Measurements from ENCODE around the gene NPAT. TPM values are rescaled to one million over a fixed set of nuclear protein-coding genes. Genes with fewer than 3 reads are reported as not detected.
A peak's percentile ranks its signal among the peaks of the same experiment; 100 is the strongest.

The NPAT gene
- total RNA-seq, 6 donors from 2014 or later = 9.5 to 21.3 (median 12.8) TPM

DNA sequence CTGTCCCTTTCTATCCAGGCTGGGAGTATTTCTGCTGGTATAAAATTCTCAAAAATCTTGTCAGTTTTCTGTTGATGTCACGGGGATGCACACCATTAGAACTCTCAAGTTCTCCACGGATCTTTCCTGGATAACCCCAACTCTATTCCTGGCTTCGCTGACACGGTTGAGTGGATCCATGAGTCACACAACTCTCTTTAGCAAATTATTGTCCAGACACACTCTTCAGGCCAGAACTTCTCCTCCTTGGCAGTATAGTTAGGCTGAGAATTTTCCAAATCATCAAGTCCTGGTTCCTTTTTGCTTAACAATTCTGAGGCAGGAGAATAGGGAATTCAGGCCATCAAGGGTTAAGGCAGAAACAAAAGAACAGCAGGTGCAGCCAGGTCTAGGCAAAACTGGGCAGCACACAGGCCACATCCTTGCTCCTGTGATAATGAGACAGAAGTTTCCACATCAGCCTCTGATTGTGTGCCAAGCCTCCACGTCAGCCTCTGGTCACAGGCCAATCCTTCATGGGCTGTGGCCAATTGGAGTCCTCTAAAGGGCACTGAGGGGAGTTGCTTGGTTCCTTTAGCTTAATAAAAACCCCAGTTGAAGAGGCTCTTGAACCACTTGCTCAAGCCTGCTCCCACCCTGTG is 106.8 kb downstream of the NPAT start:
- Histone ChIP-seq H3K4me1 (peaks cover 3 to 17% (median 5%) of the 10 kb centered on the region in 4 donors), H3K4me3 (no peak overlapping the region), H3K9me3 (no peaks in the 10 kb centered on the region), H3K36me3 (no peaks in the 10 kb centered on the region), H3K27ac (peak overlapping the region; percentile 16 to 69 (median 51)), H3K27me3 (no peaks in the 10 kb centered on the region)
- ATAC-seq (ENCODE audit: low FRiP score in 2 of 2) = peak; percentile 84 to 89
- peak in 1 of 2 donors; percentile 80 for DNase-seq
- WGBS, 2 donors = 51 to 52% methylated on average over 5 of the region's 5 CpGs
- TF ChIP-seq EP300 (IDR thresholded peaks at IDR 0.05) (peak in 1 of 4 donors; percentile 27), POLR2AphosphoS5 (IDR thresholded peaks at IDR 0.05) (peak; percentile 8 to 46)
- TF ChIP-seq, protein P1, sequence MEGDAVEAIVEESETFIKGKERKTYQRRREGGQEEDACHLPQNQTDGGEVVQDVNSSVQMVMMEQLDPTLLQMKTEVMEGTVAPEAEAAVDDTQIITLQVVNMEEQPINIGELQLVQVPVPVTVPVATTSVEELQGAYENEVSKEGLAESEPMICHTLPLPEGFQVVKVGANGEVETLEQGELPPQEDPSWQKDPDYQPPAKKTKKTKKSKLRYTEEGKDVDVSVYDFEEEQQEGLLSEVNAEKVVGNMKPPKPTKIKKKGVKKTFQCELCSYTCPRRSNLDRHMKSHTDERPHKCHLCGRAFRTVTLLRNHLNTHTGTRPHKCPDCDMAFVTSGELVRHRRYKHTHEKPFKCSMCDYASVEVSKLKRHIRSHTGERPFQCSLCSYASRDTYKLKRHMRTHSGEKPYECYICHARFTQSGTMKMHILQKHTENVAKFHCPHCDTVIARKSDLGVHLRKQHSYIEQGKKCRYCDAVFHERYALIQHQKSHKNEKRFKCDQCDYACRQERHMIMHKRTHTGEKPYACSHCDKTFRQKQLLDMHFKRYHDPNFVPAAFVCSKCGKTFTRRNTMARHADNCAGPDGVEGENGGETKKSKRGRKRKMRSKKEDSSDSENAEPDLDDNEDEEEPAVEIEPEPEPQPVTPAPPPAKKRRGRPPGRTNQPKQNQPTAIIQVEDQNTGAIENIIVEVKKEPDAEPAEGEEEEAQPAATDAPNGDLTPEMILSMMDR (IDR thresholded peaks at IDR 0.05) = no peak

GRCh38 chr11:108112057-108112456 is 110.4 kb downstream of the NPAT start:
- ATAC-seq (ENCODE audit: low FRiP score in 2 of 2) = no peak
- H3K27me3 ChIP-seq = no peaks in the 10 kb centered on the region
- TF ChIP-seq EP300 (IDR thresholded peaks at IDR 0.05) = no peak
- TF ChIP-seq, protein P1 (IDR thresholded peaks at IDR 0.05) = no peak
- TF ChIP-seq POLR2A (IDR thresholded peaks at IDR 0.05) = no peak
- no peak for TF ChIP-seq POLR2AphosphoS5 (IDR thresholded peaks at IDR 0.05)
- DNase-seq = no peak
- H3K4me3 ChIP-seq = no peak overlapping the region
- peaks cover 0 to 5% (median 0%) of the 10 kb centered on the region in 4 donors for H3K36me3 ChIP-seq
- H3K9me3 ChIP-seq = no peaks in the 10 kb centered on the region
- H3K4me1 ChIP-seq = peaks cover 3 to 16% (median 5%) of the 10 kb centered on the region in 4 donors
- H3K27ac ChIP-seq = no peak overlapping the region
- WGBS, 2 donors = 87 to 89% methylated on average over 2 of the region's 2 CpGs

GRCh38 chr11:108111126-108111525 is 111.3 kb downstream of the NPAT start:
- Histone ChIP-seq H3K27me3 (no peaks in the 10 kb centered on the region), H3K9me3 (no peaks in the 10 kb centered on the region), H3K4me1 (peaks cover 2 to 11% (median 4%) of the 10 kb centered on the region in 4 donors), H3K4me3 (no peak overlapping the region), H3K27ac (no peak overlapping the region), H3K36me3 (peaks cover 0 to 5% (median 0%) of the 10 kb centered on the region in 4 donors)
- TF ChIP-seq, protein P1 (IDR thresholded peaks at IDR 0.05) = no peak
- TF ChIP-seq POLR2AphosphoS5 (IDR thresholded peaks at IDR 0.05) (no peak), POLR2A (IDR thresholded peaks at IDR 0.05) (no peak), EP300 (IDR thresholded peaks at IDR 0.05) (no peak)
- DNase-seq = no peak
- 84 to 95% methylated on average over 4 of the region's 4 CpGs for WGBS, 2 donors
- no peak for ATAC-seq (ENCODE audit: low FRiP score in 2 of 2)

Small RNAs within 50 kb of the gene (small RNA-seq; reads per million reads assigned to genes)
- 0 reads per million in 4 donors for gene RF00019

Other genes starting within 250 kb of the NPAT start
- 10 to 100 TPM; 12.5 to 35.5 (median 24.1) TPM for gene CUL5, start 213.7 kb downstream of the NPAT start, total RNA-seq
- gene ACAT1, start 101.1 kb downstream of the NPAT start, total RNA-seq = 100 to 1,000 TPM in 1 of 6 donors, 10 to 100 TPM in 5; 61.2 to 114 (median 72.9) TPM
- gene ATM, start 429 bp upstream of the NPAT start, total RNA-seq = 100 to 1,000 TPM in 2 of 6 donors, 10 to 100 TPM in 4; 37.9 to 248 (median 62.6) TPM
- 1 to 10 TPM in 3 of 6 donors, under 1 TPM in 2, not detected in 1; 0.17 to 2.3 (median 1.1) TPM for gene C11orf65, start 244.9 kb upstream of the NPAT start, total RNA-seq

Data from upper lobe of left lung (tissue), 6 donors.